ENCODE results near the gene ANXA11.

The ANXA11 gene

DNA sequence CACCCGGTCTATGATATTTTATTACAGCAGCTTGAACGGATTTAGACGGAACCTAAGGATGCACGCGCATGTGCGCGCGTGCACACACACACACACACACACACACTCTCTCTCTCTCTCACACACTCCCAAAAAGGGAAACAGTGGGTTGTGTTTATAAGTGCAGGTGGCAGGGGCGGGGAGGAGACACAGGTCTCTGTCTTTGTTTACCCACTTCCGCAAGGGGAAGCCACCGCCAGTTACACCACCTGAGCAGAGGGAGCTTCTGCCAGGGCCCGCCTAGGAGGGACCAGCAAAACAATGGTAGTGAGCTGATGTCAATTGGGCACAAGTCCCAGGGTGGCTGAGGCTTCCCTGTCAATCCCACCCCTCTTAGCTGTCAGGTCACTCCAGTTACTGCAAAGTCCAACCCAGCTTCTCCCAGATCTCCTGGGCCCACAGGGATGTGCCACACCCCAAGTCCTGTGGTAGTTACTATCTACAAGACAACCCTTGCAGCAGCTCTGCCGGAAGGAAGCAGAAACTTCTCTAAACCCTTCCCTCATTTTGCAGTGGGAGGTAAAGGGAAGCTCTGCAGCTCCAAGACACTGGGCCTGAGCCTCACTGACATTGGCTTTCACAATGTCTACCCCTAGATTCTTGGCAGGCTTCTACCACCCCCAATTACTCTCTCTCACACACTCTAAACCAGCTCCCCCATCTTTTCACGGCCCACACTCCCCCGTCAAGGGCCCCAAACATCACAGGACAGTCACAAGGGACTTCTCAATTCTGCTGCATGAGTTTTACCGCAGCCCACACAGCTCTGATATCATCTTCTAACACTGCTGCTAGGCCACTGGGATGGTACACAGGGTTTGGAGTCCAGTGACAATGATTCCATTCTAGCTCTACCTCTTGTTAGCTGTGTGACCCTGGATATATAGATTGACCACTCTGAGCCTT is 17.6 kb downstream of the ANXA11 start:
- no peak for DNase-seq

DNA sequence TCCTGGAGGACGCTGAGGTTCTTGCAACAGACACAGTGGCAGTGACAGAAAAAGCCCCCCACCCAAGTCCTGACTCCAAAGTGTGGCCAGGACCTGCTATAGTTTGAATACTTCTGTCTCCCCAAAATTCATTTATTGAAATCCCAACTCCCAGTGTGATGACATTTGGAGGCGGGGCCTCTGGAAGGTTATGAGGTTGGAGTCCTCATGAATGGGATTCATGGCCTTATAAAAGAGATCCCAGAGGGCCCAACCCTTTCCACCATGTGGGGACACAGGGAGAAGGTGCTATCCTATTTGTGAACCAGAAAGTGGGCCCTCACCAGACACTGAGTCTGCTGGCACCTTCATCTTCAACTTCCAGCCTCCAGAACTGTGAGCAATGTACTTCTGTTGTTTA is 18.3 kb downstream of the ANXA11 start:
- DNase-seq = no peak

DNA sequence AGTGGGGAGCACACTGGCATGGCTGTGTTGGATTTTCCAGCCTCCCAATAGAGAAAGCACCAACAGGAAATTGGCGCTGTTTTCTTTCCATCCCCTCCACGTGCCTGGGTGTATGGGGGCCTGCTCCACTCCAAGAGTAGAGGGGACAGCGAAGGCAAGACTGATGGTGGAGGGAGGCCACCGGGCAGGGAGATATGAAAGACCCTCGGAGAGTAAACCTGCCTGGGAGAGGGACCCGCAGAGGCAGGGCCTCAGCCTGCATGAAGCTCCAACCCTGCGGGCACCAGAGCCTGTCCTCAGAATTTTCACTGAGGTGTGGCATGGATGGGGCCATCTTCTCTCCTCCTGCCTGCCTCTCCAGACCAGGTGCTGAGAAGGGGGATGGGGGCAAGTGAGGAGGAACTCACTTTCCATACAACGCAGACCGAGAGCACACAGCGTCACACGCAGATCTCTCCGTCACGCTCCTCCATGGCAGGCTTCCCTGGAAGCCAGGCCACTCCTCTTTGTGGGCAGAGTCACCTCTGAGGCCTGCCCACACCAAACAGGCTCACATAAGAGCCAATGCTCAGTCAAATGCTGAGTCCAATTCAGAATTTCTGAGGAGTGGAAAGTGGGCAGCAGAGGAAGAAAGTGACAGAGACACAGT is 18.8 kb downstream of the ANXA11 start:
- DNase-seq = no peak

GRCh38 chr10:80185578-80186299 is 19.6 kb downstream of the ANXA11 start:
- no peak for DNase-seq

DNA sequence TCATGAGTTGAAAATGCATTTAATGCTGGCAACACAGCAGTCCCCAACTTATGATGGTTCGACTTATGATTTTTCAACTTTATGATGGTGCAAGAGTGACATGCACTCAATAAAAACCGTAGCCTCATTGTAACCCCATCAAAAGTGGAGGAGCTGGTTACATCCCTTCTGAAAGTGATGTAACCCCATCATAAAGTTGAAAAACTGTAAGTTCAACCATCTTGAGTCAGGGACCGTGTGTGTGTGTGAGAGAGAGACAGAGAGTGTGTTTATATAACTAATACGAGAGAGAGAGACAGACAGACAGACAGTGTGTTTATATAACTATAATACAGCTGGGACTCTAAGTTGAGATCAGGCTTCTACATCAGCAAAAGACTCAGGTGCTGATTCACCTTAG is 21.0 kb downstream of the ANXA11 start:
- no peak for DNase-seq

- DNase-seq = no peak
These were observed 21.9 kb downstream of the ANXA11 start for GRCh38 chr10:80183436-80183835.

GRCh38 chr10:80182986-80183385 is 22.4 kb downstream of the ANXA11 start:
- no peak for DNase-seq

DNA sequence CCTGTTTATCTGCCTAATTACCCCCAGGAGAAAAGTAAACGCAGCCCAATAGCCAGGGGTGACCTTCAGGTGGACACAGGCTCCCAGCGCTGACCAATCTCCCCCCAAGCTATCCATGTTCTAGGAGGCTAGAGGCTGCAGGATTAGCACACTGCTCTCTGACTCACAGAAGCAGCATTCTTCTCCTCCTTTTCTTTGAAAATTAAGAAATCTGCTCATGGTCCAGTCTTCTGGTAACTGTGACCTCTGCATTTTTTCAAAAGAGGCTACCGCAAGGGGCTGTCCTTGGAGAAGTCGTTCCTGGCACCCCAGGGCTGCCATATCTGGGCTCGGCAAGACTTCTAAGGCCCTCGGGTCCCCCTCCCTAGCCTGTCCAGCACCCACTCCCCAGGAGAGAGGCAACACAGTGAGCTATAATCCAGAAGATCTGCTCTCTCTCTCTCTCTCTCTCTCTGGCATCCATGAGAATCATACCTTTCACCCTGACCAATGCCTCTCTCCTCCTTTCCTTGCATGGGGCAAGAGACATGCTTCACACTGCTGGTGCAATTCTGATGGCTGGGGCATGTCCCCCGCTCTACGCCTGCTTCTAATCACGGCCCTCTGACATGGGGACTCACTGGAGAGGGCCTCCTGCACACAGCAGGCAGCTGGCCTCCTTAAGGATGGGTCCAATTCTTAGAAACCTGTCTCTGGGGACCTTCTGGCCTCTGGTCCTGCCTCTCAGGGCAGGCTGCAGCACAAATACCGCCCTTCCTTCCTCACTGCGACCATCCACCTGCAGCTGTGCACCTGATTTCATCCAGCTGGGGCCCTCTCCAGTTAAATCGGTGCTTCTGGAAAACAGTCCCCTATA is 27.3 kb downstream of the ANXA11 start:
- DNase-seq = no peak

GRCh38 chr10:80176526-80176925 is 28.8 kb downstream of the ANXA11 start:
- no peak for DNase-seq

GRCh38 chr10:80174641-80175395 is 30.5 kb downstream of the ANXA11 start:
- DNase-seq = no peak

GRCh38 chr10:80173466-80173865 is 31.9 kb downstream of the ANXA11 start:
- DNase-seq = peak; percentile 10

DNA sequence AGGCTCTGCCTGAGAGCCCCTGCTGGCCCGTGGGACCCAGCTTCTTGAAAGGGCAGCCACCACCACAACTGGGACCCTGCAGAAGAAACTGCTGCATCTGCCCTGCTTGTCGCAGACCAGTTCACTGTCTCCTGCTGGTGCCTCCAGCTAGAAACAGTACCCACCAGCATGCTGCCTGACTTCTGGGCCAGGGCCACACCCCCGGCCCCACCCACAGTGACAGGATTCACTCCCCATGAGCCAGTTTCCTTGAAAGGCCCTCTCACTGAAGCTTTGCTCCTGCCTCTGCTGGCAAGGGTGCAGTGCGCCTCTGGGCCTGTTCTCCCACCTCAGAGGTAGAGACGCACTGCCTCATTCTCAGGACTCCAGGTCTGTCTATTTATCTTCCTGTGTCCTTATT is 32.4 kb downstream of the ANXA11 start:
- no peak for DNase-seq

- DNase-seq = no peak
These were observed 34.1 kb downstream of the ANXA11 start for GRCh38 chr10:80171248-80171660.

DNA sequence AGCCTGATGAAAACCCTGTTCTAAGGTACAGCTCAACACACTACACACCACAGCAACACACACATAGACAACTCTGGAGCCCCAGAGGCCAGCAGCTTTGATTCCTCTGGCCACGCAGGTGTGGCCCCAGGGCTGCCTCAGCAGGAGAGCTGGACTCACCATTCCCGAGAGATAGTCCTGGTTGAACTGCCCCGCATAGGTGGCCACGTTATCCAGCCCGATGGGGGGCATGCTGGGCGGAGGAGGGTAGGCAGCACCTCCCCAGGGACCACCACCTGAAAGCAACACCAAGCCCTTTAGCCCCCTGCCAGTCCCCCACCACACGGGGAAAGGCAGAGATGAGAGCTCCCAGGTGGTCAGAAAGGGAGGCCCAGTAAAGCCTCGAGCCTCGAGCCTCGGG is 34.7 kb downstream of the ANXA11 start:
- DNase-seq = no peak

GRCh38 chr10:80170026-80170425 is 35.3 kb downstream of the ANXA11 start:
- DNase-seq = no peak

- DNase-seq = no peak
These were observed 36.5 kb downstream of the ANXA11 start for GRCh38 chr10:80168679-80169380.

- no peak for DNase-seq
These were observed 37.2 kb downstream of the ANXA11 start for GRCh38 chr10:80168162-80168511.

GRCh38 chr10:80167471-80168161 is 37.7 kb downstream of the ANXA11 start:
- DNase-seq = no peak

GRCh38 chr10:80166581-80167470 is 38.5 kb downstream of the ANXA11 start:
- no peak for DNase-seq

DNA sequence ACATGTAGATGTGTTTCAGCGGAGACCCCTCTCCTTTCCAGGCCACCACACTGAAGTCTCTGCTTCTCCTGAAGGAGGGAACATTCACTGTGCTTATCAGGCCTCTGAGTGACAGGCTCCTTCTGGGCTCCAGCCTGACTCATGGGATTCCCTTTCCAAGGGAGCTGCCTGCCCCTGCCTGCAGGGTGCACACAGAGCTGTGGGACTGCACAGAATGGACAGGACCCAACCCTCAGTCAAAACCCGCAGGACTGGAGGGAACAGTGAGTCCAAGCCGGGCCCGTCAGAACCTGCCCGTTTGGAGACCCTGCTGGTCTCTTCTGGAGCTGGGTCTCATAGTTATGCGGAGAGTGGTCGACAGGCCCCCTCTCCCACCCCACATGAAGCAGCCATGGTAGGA is 40.2 kb downstream of the ANXA11 start:
- no peak for DNase-seq

All from NCI-H1092 treated with DMSO at 0.1 percent for 48 hours (cell line).